GM12875 (cell line): ENCODE data around the gene SLC22A4.

ENCODE experiments used
- H3K4me3 ChIP-seq: one replicate; pipeline ENCODE4 v1.5.1; 2011; ENCODE audit warnings: low read depth, low read length, control low read depth
- TF ChIP-seq, protein P1 (sequence below): IDR thresholded peaks from 2 replicates; pipeline ENCODE4 v1.5.1; 2011; ENCODE audit warnings: low read depth, mild to moderate bottlenecking, control low read depth, inconsistent platforms, low read length, moderate library complexity, borderline replicate concordance; ENCODE audit not compliant: insufficient read depth

The SLC22A4 gene

DNA sequence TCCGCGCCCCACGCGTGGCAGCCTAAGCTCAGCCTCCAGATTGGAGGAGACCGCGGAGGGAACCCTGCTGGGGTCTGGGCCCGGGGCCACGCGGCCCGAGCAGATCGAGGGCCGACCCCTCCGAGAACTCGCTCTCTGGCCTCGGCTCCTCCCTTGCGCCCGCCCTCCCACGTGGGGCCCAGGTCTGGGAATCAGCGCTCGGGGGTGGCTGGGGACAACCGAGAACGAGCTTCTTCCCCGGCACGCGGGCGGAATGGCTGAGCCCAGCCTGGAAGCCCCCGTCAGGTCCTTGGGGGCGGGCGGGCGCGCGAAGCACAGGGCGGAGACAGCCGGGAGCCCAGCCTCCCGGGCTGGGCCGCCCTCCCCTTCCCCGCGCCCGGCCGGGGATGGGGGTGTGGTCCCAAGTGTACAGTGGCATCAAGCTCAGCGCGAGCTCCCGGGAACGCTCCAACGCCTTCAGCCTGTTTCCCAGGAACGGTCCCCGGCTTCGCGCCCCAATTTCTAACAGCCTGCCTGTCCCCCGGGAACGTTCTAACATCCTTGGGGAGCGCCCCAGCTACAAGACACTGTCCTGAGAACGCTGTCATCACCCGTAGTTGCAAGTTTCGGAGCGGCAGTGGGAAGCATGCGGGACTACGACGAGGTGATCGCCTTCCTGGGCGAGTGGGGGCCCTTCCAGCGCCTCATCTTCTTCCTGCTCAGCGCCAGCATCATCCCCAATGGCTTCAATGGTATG, at the start of gene SLC22A4:
Gene SLC22A4 (plus strand): TSS at position 403 of the 736 bp plus-strand sequence. CDS start 223 bp downstream, at position 626.
- TF ChIP-seq, protein P1, sequence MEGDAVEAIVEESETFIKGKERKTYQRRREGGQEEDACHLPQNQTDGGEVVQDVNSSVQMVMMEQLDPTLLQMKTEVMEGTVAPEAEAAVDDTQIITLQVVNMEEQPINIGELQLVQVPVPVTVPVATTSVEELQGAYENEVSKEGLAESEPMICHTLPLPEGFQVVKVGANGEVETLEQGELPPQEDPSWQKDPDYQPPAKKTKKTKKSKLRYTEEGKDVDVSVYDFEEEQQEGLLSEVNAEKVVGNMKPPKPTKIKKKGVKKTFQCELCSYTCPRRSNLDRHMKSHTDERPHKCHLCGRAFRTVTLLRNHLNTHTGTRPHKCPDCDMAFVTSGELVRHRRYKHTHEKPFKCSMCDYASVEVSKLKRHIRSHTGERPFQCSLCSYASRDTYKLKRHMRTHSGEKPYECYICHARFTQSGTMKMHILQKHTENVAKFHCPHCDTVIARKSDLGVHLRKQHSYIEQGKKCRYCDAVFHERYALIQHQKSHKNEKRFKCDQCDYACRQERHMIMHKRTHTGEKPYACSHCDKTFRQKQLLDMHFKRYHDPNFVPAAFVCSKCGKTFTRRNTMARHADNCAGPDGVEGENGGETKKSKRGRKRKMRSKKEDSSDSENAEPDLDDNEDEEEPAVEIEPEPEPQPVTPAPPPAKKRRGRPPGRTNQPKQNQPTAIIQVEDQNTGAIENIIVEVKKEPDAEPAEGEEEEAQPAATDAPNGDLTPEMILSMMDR, result no peak

DNA sequence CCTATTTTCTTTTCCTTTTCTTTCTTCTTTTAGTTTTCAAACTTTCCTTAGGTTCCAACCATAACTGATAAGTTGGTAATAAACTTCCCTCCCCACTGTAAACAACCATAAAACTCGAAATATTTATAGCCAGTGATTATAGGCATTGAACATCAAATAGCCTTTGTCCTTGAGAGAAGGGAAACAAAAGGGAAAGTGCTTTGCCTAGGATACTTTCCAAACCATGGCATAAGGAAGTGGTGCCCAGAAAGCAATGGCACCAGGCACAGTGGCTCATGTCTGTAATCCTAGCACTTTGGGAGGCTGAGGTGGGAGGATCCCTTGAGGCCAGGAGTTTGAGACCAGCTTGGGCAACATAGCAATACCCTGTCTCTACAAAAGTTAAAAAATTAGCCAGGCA, 48.6 kb upstream of the SLC22A4 start:
- no peak overlapping the region for H3K4me3 ChIP-seq
- TF ChIP-seq, protein P1, result no peak

More for the DNA sequence above, at the start of gene SLC22A4:
- peak within 1 kb of the TSS; percentile 50 for H3K4me3 ChIP-seq

DNA sequence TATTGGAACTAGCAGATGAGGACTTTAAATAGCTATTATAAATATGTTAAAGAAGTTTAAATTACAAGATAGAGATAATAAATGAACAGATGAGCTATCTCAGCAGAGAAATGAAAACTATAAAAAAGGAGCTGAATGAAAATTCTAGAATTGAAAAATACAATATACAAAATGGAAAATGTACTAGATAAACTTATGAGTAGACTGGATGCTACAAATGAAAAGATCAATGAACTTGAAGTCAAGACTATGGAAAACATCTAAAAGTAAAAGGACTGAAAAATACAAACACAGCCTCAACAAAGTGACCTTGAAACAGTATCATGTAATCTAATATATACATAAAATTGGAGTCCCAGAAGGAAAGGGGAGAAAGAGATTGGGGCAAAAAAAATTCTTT, 47.4 kb upstream of the SLC22A4 start:
- H3K4me3 ChIP-seq, result no peak overlapping the region
- TF ChIP-seq, protein P1, result no peak

DNA sequence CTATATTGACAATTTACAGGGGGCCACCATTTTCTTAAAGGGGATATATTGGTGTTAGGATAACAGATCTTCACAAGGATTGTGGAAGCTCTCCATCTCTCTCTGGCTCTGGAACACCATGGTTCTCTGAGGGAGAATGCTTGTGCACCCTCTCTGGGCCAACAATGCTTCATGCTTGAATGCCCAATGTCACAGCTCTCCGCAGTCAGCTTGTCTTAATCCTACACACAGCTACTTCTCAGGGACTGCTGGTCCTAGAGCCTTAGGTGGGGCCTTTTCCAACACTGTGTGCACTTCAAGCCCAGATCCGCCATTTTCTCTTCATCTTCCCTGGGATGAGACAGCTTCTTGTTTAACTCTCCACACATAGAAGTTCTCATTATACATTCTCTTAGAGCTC, 43.6 kb upstream of the SLC22A4 start:
- no peak overlapping the region for H3K4me3 ChIP-seq
- TF ChIP-seq, protein P1, result no peak

DNA sequence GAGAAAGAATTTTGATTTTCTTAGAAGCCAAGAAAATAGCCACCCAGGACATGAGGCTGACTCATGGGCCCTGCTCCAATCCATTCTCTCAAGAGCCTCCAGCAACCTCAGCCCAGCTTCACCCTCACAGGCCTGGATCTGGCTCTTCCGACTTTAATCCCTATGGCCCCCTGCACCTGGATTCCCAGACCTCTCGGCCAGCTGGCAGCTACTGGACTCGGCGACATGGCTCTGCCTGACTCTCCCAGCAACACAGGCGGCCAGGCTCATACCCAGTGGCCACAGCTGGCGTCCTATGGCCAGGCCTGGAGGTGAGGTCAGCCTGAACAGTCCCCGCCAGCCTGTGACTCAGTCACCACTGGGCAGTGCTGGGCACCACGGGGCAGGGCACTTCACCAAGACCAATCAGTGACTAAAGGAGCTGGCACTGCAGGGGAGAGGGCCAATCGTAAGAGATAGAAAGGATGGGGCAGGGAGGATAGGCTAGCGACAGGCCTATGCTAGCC, 42.9 kb upstream of the SLC22A4 start:
- TF ChIP-seq, protein P1, result no peak
- no peak overlapping the region for H3K4me3 ChIP-seq

DNA sequence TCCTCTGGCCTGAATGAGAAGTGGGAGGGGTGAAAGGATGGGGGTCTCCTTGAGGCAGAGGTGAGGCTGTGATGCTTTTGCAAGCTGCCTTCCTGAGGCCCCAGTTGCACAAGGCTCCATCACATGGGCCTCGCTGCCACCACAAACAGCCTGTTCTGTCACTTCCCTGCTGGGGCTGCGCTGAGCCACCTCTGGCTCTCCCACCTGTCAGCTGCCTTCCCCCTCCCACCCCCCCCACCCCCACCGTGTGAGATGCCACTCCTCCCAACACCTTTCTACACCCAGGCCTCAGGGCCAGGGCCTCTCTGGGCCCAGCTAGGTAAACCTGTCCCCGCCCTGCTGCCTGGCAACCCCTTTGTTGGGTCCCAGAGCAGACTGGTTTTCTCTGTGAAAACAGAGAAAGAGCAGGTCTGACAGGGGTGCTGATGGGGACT, 41.2 kb upstream of the SLC22A4 start:
- no peak overlapping the region for H3K4me3 ChIP-seq
- TF ChIP-seq, protein P1, result no peak
